GM12875 (cell line): ENCODE measurements around the gene PYGO2.
A peak's percentile ranks its signal among the peaks of the same experiment; 100 is the strongest.

Experiments used
- H3K4me3 ChIP-seq: one replicate; pipeline ENCODE4 v1.5.1; 2011; ENCODE audit warnings: low read depth, low read length, control low read depth
- CTCF ChIP-seq: IDR thresholded peaks from 2 replicates; pipeline ENCODE4 v1.5.1; 2011; ENCODE audit warnings: low read depth, mild to moderate bottlenecking, control low read depth, inconsistent platforms, low read length, moderate library complexity, borderline replicate concordance; ENCODE audit not compliant: insufficient read depth

PYGO2 gene

GRCh38 chr1:155007251-155007828, 45.8 kb upstream of the PYGO2 start:
- TF ChIP-seq CTCF, result no peak
- no peak overlapping the region for H3K4me3 ChIP-seq

- no peak for TF ChIP-seq CTCF
Measured at GRCh38 chr1:155006601-155007101, 45.1 kb upstream of the PYGO2 start.

GRCh38 chr1:155005076-155006011, 43.8 kb upstream of the PYGO2 start:
- TF ChIP-seq CTCF, result no peak
- peak overlapping the region; percentile 94 for H3K4me3 ChIP-seq

More at GRCh38 chr1:155006601-155007101, 45.1 kb upstream of the PYGO2 start:
- H3K4me3 ChIP-seq, result no peak overlapping the region

GRCh38 chr1:155004352-155005075, 42.9 kb upstream of the PYGO2 start:
- peak overlapping the region; percentile 94 for H3K4me3 ChIP-seq
- TF ChIP-seq CTCF, result no peak

- H3K4me3 ChIP-seq, result peak overlapping the region; percentile 94
- no peak for TF ChIP-seq CTCF
Measured at GRCh38 chr1:155003766-155004351, 42.3 kb upstream of the PYGO2 start.

- H3K4me3 ChIP-seq, result peak overlapping the region; percentile 94
- TF ChIP-seq CTCF, result no peak
Measured at GRCh38 chr1:155003227-155003765, 41.7 kb upstream of the PYGO2 start.
